Measurements from ENCODE around the gene C3orf18.
"Not testable (repeated sequence)": the region's sequence is repeated elsewhere in the genome, so short reads cannot be mapped to it uniquely, and the experiment has no call there.

Gene C3orf18

DNA sequence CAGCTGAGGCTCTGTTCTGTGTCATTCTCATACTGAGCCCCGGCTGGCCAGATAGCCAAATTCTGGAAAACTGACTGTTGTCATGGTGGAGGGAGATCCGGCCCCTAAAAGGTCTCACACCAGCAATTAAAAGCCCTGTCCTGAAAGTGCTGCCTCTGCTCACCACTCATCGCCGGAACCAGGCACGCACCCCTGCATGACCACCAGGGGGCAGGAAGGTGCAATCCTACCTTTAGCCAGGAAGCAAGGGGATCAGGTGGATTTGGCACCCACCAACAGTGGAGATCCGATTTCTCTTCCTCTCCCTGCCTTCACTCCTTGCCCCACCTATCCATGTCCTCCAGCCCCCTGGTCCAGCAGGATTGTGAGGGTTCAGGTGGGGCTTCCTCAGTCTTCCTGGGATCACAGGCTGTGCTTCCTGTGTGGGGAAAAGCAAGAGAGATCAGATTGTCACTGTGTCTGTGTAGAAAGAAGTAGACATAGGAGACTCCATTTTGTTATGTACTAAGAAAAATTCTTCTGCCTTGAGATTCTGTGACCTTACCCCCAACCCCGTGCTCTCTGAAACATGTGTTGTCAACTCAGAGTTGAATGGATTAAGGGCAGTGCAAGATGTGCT lies 48.0 kb downstream of the C3orf18 start:
- DNase-seq: peak; percentile 83 to 84

- DNase-seq: no peak
These were observed 49.1 kb downstream of the C3orf18 start for GRCh38 chr3:50518436-50518835.

GRCh38 chr3:50517721-50518206 lies 49.8 kb downstream of the C3orf18 start:
- DNase-seq: no peak

DNA sequence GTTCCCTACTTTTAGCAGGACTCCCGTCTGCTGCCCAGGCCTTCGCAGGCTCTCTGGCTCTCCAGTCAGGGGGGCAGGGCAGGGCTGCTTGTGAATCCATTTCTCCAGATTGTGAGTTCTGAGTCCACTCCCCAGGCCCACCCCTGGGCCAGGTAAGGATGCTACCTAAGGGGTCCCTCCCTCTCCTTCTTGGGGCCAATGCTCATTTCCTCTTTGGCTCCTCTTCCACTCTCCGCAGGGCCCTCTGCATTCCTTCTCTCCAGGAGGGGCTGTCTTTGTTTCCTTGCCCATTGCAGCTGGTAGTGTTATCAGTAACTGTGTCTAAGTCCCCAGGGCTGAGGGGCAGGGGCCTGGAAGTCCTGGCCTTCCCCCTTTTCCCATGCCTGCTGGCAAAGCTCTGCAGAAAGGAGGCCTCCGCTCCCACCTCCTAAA lies 51.1 kb downstream of the C3orf18 start:
- no peak for DNase-seq

DNA sequence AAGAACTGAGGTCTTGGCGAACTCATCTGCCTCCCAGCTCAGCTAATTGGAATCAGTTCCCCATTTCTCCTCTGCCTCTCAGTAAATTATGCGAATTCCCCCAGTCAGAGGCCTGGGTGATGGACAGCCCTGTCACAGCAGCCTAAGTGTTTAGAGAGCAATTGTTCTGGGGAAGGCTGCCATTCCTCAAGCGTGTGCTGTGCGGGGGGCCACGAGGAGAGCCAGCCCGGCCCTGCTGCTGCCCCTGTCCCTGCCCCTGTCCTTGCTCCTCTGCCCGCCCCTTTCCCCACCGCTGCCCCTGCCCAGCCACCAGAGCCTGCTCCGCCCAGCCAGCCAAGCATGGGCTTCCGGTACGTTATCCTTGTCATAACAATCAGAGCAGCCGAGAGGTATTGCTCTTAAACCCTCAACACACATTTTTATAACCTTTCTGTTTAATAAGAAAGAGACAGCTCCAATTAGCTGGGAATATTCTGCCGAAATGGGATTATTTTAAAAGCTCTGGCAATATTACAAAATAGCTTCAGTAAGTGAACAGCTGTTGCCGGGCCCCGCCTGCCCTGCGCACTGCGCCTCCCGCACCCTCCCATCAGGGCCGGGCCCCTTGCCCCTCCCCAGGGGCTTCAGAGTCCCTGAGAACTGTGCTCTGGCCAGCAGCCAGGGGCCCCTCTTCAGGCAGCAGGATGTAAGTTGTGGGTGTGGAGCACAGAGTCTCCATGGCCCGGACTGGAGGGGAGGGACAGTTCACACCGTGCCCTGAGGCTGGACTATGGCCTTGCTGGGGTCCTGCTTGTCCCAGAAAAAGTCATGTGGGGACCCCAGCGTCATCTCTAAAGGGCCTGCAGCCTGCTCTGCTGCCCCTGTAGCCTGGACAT lies 51.7 kb downstream of the C3orf18 start:
- DNase-seq: no peak

- not testable (repeated sequence) for DNase-seq
These were observed 54.6 kb downstream of the C3orf18 start for GRCh38 chr3:50512908-50513307.

DNA sequence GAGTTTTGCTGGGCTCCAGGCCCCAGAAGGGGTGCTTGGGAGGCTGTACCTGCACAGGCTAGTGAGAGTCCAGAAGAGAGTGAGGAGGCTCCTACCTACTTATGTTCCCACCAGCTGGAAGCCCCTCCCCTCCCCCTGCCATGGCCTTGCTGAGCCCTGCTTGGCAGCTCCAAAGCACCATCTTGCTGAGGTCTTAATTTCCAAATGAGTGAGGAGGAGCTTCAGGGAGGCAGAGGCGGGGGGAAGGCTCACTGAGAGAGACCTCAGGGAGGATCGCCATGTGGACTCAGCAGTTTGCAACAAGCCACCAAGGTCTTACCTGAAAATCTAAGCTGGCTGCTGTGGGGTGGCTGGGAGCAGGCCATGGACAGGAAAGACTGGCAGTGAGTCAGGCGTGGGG lies 55.4 kb downstream of the C3orf18 start:
- DNase-seq: no peak

DNA sequence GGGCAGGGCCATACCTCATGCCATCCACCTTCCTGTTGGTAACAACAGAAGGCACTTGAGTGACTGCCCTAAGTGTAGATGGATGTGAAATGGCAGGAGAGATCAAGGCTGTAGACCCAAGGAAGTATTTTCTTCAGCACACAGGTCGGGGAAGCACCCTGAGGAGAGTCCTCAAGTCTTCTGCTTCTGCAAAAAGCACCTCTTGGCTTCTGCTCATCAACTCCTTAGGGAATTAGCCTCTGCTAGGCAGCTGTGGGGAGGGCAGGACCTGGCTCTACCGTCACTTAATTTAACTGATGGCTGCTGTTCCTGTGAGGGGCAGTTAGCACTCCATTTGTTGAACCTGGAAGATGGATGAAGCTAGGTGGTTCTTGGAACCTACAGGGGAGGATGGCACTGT lies 57.2 kb downstream of the C3orf18 start:
- no peak for DNase-seq

DNA sequence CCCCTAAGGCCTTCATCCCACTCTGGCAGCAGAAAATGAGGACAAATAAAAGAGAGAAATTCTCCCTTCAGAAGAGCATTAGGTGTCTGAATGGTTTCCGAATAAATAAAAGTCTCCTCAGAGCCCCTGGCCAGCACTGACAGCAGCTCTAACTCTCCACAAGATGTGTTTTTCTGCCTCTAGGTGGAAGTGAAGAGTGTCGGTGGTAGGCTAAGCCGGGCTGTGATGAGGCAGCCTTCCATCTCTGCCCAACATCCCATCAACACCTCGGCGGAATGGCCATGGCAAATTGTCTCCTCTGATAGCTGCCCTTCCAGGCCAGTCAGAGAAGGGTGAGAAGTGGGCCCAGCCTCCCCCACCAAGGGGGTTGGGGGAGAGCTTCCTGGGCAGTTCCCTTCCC lies 57.8 kb downstream of the C3orf18 start:
- no peak for DNase-seq

- no peak for DNase-seq
These were observed 58.7 kb downstream of the C3orf18 start for GRCh38 chr3:50508821-50509220.

All from stimulated activated CD4-positive, alpha-beta T cell treated with anti-CD3 and anti-CD28 coated beads, Interleukin-2, amount 100 ng/mL, for 24 hours (primary cell).